DOHH2 (cell line): ENCODE measurements around the gene NET1.

ENCODE experiments used
- H3F3A ChIP-seq: fragments of 200-600 bp; sonication (generic), shearing (Covaris generic); 2 replicates; pipeline ENCODE4 v1.6.0; 2016; ENCODE audit warnings: antibody characterized with exemption, mild to moderate bottlenecking; ENCODE audit not compliant: control insufficient read depth, insufficient read depth
- H3K27ac ChIP-seq: fragments of 200-600 bp; sonication (generic); 2 replicates; pipeline ENCODE4 v1.5.1; 2014; ENCODE audit warnings: low read depth, mild to moderate bottlenecking, low read length, moderate library complexity
- H3K27me3 ChIP-seq: fragments of 200-600 bp; sonication (generic); 2 replicates; pipeline ENCODE4 v1.6.1; 2014; ENCODE audit warnings: mild to moderate bottlenecking, low read length, mixed read lengths; ENCODE audit not compliant: control insufficient read depth
- H3K36me3 ChIP-seq: fragments of 200-600 bp; sonication (generic); 2 replicates; pipeline ENCODE4 v1.6.1; 2014; ENCODE audit warnings: mild to moderate bottlenecking, low read length, moderate library complexity, mixed read lengths; ENCODE audit not compliant: control insufficient read depth
- H3K4me1 ChIP-seq: fragments of 200-600 bp; sonication (generic); 2 replicates; pipeline ENCODE4 v1.6.1; 2014; ENCODE audit warnings: mild to moderate bottlenecking, low read length, mixed read lengths; ENCODE audit not compliant: control insufficient read depth
- H3K4me2 ChIP-seq: fragments of 200-600 bp; sonication (generic); 2 replicates; pipeline ENCODE4 v1.6.0; 2014; ENCODE audit warnings: mild to moderate bottlenecking, low read length, moderate library complexity
- H3K4me3 ChIP-seq: fragments of 200-600 bp; sonication (generic); 2 replicates; pipeline ENCODE4 v1.5.1; 2014; ENCODE audit warnings: mild to moderate bottlenecking, low read length, mixed read lengths
- H3K79me2 ChIP-seq: fragments of 200-600 bp; sonication (generic); 2 replicates; pipeline ENCODE4 v1.6.1; 2014; ENCODE audit warnings: mild to moderate bottlenecking, low read length, mixed read lengths; ENCODE audit not compliant: control insufficient read depth
- H3K9me2 ChIP-seq: fragments of 200-600 bp; sonication (generic); replicated peaks from 2 replicates; pipeline ENCODE4 v1.6.1; 2014; ENCODE audit warnings: mild to moderate bottlenecking, low read length, mixed read lengths; ENCODE audit not compliant: control insufficient read depth
- H3K9me3 ChIP-seq: fragments of 200-600 bp; sonication (generic); 2 replicates; pipeline ENCODE4 v1.6.1; 2014; ENCODE audit warnings: antibody characterized with exemption, low read length, mixed read lengths; ENCODE audit not compliant: control insufficient read depth, insufficient read depth
- H4K20me1 ChIP-seq: fragments of 200-600 bp; sonication (generic); 2 replicates; pipeline ENCODE4 v1.6.0; 2014; ENCODE audit warnings: low read depth, mild to moderate bottlenecking, antibody characterized with exemption, low read length, moderate library complexity; ENCODE audit not compliant: control insufficient read depth, insufficient read depth
- CTCF ChIP-seq: fragments of 200-600 bp; sonication (generic); IDR thresholded peaks from one replicate; pipeline ENCODE4 v1.5.1; 2014; ENCODE audit warnings: antibody characterized with exemption, mild to moderate bottlenecking, low read depth, low read length; ENCODE audit not compliant: poor library complexity, severe bottlenecking
- EZH2phosphoT487 ChIP-seq: fragments of 200-600 bp; sonication (generic); IDR thresholded peaks from 2 replicates; pipeline ENCODE4 v1.6.1; 2017; ENCODE audit warnings: borderline replicate concordance, mild to moderate bottlenecking, antibody characterized with exemption, low read length, moderate library complexity, mixed read lengths

NET1 gene

GRCh38 chr10:5465976-5466450 is 53.7 kb downstream of the NET1 start:
- H3K79me2 ChIP-seq, result no peaks in the 10 kb centered on the region
- no peaks in the 10 kb centered on the region for H3K9me3 ChIP-seq
- H3K4me2 ChIP-seq, result no peak overlapping the region
- no peaks in the 10 kb centered on the region for H3K9me2 ChIP-seq
- no peak overlapping the region for H3K27ac ChIP-seq
- H3K4me3 ChIP-seq, result no peak overlapping the region
- no peak for TF ChIP-seq EZH2phosphoT487
- no peak for TF ChIP-seq CTCF
- H4K20me1 ChIP-seq, result no peaks in the 10 kb centered on the region
- peaks cover 2% of the 10 kb centered on the region; the same call in 1 of the 2 replicates for H3F3A ChIP-seq
- H3K27me3 ChIP-seq, result no peaks in the 10 kb centered on the region
- no peaks in the 10 kb centered on the region for H3K4me1 ChIP-seq
- no peaks in the 10 kb centered on the region for H3K36me3 ChIP-seq

GRCh38 chr10:5466451-5467206 is 54.3 kb downstream of the NET1 start:
- Histone ChIP-seq H3K36me3 (no peaks in the 10 kb centered on the region), H3K27me3 (no peaks in the 10 kb centered on the region), H3K9me3 (no peaks in the 10 kb centered on the region), H3K9me2 (no peaks in the 10 kb centered on the region), H3K4me2 (no peak overlapping the region), H3K27ac (no peak overlapping the region), H3K79me2 (no peaks in the 10 kb centered on the region), H3K4me3 (no peak overlapping the region), H3K4me1 (no peaks in the 10 kb centered on the region), H4K20me1 (no peaks in the 10 kb centered on the region), H3F3A (peaks cover under 1% of the 10 kb centered on the region; the same call in 1 of the 2 replicates)
- no peak for TF ChIP-seq EZH2phosphoT487
- no peak for TF ChIP-seq CTCF

GRCh38 chr10:5467207-5467535 is 54.8 kb downstream of the NET1 start:
- H3K79me2 ChIP-seq, result no peaks in the 10 kb centered on the region
- no peaks in the 10 kb centered on the region for H3K4me1 ChIP-seq
- TF ChIP-seq EZH2phosphoT487 (no peak), CTCF (no peak)
- no peaks in the 10 kb centered on the region for H3K9me2 ChIP-seq
- no peak overlapping the region for H3K4me3 ChIP-seq
- H3K27me3 ChIP-seq, result no peaks in the 10 kb centered on the region
- no peaks in the 10 kb centered on the region for H3K9me3 ChIP-seq
- no peaks in the 10 kb centered on the region for H3K36me3 ChIP-seq
- H3K4me2 ChIP-seq, result no peak overlapping the region
- H4K20me1 ChIP-seq, result no peaks in the 10 kb centered on the region
- no peaks in the 10 kb centered on the region for H3F3A ChIP-seq
- no peak overlapping the region for H3K27ac ChIP-seq
